IMR-90 (cell line): ENCODE results near the gene ANO10. TPM values are rescaled to one million over a fixed set of nuclear protein-coding genes. Genes with fewer than 3 reads are reported as not detected.
A peak's percentile ranks its signal among the peaks of the same experiment; 100 is the strongest.

ENCODE experiments used
- ATAC-seq: fragments of 200-7000 bp; cut with Tn5 transposase; 2 replicates; pipeline ENCODE4 v1.9.1; 2020; ENCODE audit warnings: low read depth, mild to moderate bottlenecking, moderate library complexity
- BruUV-seq: library from RNA; stranded (reverse); fragments of 400-500 nt; replicated peaks from 2 replicates; lab custom pipeline; 2021; lab: Mats Ljungman, UMichigan
- CTCF ChIA-PET: fragments of 300-600 bp; formaldehyde crosslinking; extraction: SDS; loops from one replicate; lab custom pipeline; 2021; ENCODE audit warnings: antibody characterized with exemption; lab: Yijun Ruan, JAX
- POLR2A ChIA-PET: fragments of 300-600 bp; sonication (Branson Sonifier 250); formaldehyde crosslinking; loops from one replicate; lab custom pipeline; 2022; ENCODE audit warnings: antibody characterized with exemption; ENCODE audit not compliant: unreplicated experiment; lab: Charles Lee
- DNase-seq: peaks from one replicate; pipeline ENCODE4 v3.0.0; 2013
- H2AFZ ChIP-seq: replicated peaks from 2 replicates; pipeline ENCODE3; 2013; ENCODE audit warnings: low read length, mild to moderate bottlenecking; ENCODE audit not compliant: poor library complexity
- H2AK5ac ChIP-seq: 2 replicates; pipeline ENCODE4 v1.6.1; 2013; ENCODE audit warnings: low read depth, low read length, inconsistent platforms
- H2AK9ac ChIP-seq: replicated peaks from 2 replicates; pipeline ENCODE3; 2013; ENCODE audit warnings: mild to moderate bottlenecking, low read depth, low read length, moderate library complexity; ENCODE audit not compliant: poor library complexity
- H2BK120ac ChIP-seq: 2 replicates; pipeline ENCODE4 v1.6.1; 2013; ENCODE audit warnings: low read depth, low read length, inconsistent platforms
- H2BK15ac ChIP-seq: 3 replicates; pipeline ENCODE4 v1.6.1; 2013; ENCODE audit warnings: low read depth, low read length, inconsistent platforms
- H2BK20ac ChIP-seq: 2 replicates; pipeline ENCODE4 v1.6.1; 2013; ENCODE audit warnings: low read depth, mild to moderate bottlenecking, inconsistent platforms, low read length, moderate library complexity
- H2BK5ac ChIP-seq: 2 replicates; pipeline ENCODE4 v1.6.1; 2013; ENCODE audit warnings: mild to moderate bottlenecking, low read depth, low read length, inconsistent platforms; ENCODE audit not compliant: poor library complexity, severe bottlenecking
- H3K14ac ChIP-seq: replicated peaks from 2 replicates; pipeline ENCODE4 v1.6.1; 2013; ENCODE audit warnings: low read depth, low read length, inconsistent platforms
- H3K18ac ChIP-seq: 2 replicates; pipeline ENCODE4 v1.6.1; 2013; ENCODE audit warnings: low read depth, low read length, control low read depth
- H3K23ac ChIP-seq: 2 replicates; pipeline ENCODE4 v1.6.1; 2013; ENCODE audit warnings: low read depth, low read length, inconsistent platforms
- H3K27ac ChIP-seq: 2 replicates; pipeline ENCODE4 v1.5.1; 2013; ENCODE audit warnings: mild to moderate bottlenecking, control low read depth, low read length; ENCODE audit not compliant: insufficient read depth
- H3K27me3 ChIP-seq: 2 replicates; pipeline ENCODE4 v1.6.1; 2013; ENCODE audit warnings: low read length; ENCODE audit not compliant: control insufficient read depth, insufficient read depth
- H3K36me3 ChIP-seq: 2 replicates; pipeline ENCODE4 v1.6.1; 2013; ENCODE audit warnings: low read length, mixed read lengths; ENCODE audit not compliant: control insufficient read depth, insufficient read depth
- H3K4ac ChIP-seq: 2 replicates; pipeline ENCODE4 v1.6.1; 2013; ENCODE audit warnings: low read depth, low read length, inconsistent platforms
- H3K4me1 ChIP-seq: 2 replicates; pipeline ENCODE4 v1.6.1; 2013; ENCODE audit warnings: low read length, mixed read lengths; ENCODE audit not compliant: control insufficient read depth, insufficient read depth
- H3K4me2 ChIP-seq: 2 replicates; pipeline ENCODE4 v1.6.1; 2013; ENCODE audit warnings: low read depth, mild to moderate bottlenecking, control low read depth, low read length, moderate library complexity
- H3K4me3 ChIP-seq: 2 replicates; pipeline ENCODE4 v1.5.1; 2013; ENCODE audit warnings: low read depth, mild to moderate bottlenecking, control low read depth, low read length, moderate library complexity; ENCODE audit not compliant: insufficient read depth
- H3K56ac ChIP-seq: 2 replicates; pipeline ENCODE4 v1.6.1; 2013; ENCODE audit warnings: low read length, inconsistent platforms; ENCODE audit not compliant: insufficient read depth; ENCODE audit errors: extremely low read depth
- H3K79me1 ChIP-seq, 2 experiments: 2 replicates each; pipeline ENCODE4 v1.6.1; 2013; ENCODE audit warnings: low read length in 2 of 2, inconsistent platforms in 1 of 2, low read depth in 1 of 2
- H3K9ac ChIP-seq: 2 replicates; pipeline ENCODE4 v1.6.1; 2013; ENCODE audit warnings: low read depth, low read length, control low read depth
- H3K9me1 ChIP-seq: 2 replicates; pipeline ENCODE4 v1.6.1; 2013; ENCODE audit warnings: low read length, inconsistent platforms; ENCODE audit not compliant: insufficient read depth
- H3K9me3 ChIP-seq: 2 replicates; pipeline ENCODE4 v1.6.1; 2013; ENCODE audit warnings: low read length; ENCODE audit not compliant: control insufficient read depth, insufficient read depth
- H4K20me1 ChIP-seq: 2 replicates; pipeline ENCODE4 v1.6.1; 2013; ENCODE audit warnings: low read length, inconsistent platforms; ENCODE audit not compliant: insufficient read depth
- H4K5ac ChIP-seq: 2 replicates; pipeline ENCODE4 v1.6.1; 2013; ENCODE audit warnings: mild to moderate bottlenecking, low read depth, low read length, control low read depth
- H4K8ac ChIP-seq, 2 experiments: 2 replicates each; pipeline ENCODE4 v1.6.1; 2013; ENCODE audit warnings: low read depth in 2 of 2, low read length in 2 of 2, control low read depth in 1 of 2, inconsistent platforms in 1 of 2
- H4K91ac ChIP-seq: 2 replicates; pipeline ENCODE4 v1.6.1; 2013; ENCODE audit warnings: low read depth, low read length, inconsistent platforms; ENCODE audit not compliant: insufficient read depth
- MXI1 ChIP-seq: IDR thresholded peaks from 2 replicates; pipeline ENCODE4 v1.6.1; 2012; ENCODE audit warnings: low read depth, mild to moderate bottlenecking, low read length, moderate library complexity, borderline replicate concordance
- POLR2A ChIP-seq: IDR thresholded peaks from 2 replicates; pipeline ENCODE4 v1.6.1; 2012; ENCODE audit warnings: mild to moderate bottlenecking, low read depth, low read length
- RAD21 ChIP-seq: IDR thresholded peaks from 2 replicates; pipeline ENCODE4 v1.6.1; 2012; ENCODE audit warnings: low read length, improper control_type of control experiment
- WGBS, 2 experiments: methylation state at CpG; one replicate each; pipeline versions ENCODE4 v1.1.5 to v1.1.7; 2013; ENCODE audit warnings: missing lambda C conversion rate in 2 of 2; ENCODE audit not compliant: insufficient read length in 1 of 2; ENCODE audit errors: extremely low coverage in 2 of 2; 5-methylcytosine and 5-hydroxymethylcytosine counted together
- dilution Hi-C: fragments of 300-500 bp; cut with HindIII; formaldehyde crosslinking; loops from one replicate; pipeline ENCODE4 v1.14.3; 2018; ENCODE audit warnings: low sequenced_read_pairs; ENCODE audit not compliant: unreplicated experiment
- in situ Hi-C: fragments of 300-500 bp; cut with MboI; formaldehyde crosslinking; loops from 3 replicates; pipeline ENCODE4 v1.14.3; 2019; ENCODE audit warnings: low sequenced_read_pairs, inconsistent platforms, mixed read lengths
- intact Hi-C: fragments of 100-400 bp; cut with micrococcal nuclease; formaldehyde crosslinking; loops from 2 replicates; pipeline ENCODE4 v1.10.0; 2022
- polyA plus RNA-seq, 3 experiments: library from polyadenylated mRNA; depleted of rRNA; stranded (reverse); fragments of >200 nt; gene quantifications; 2 replicates each; pipeline ENCODE4 v1.2.3, GENCODE V29; 2012; ENCODE audit warnings: low replicate concordance in 1 of 3
- total RNA-seq: library from RNA; depleted of rRNA; stranded (reverse); fragments of >200 nt; gene quantifications from 2 replicates; pipeline ENCODE4 v1.2.3, GENCODE V29; 2012

The ANO10 gene
- total and polyA plus RNA-seq, 2 of the 4 experiments (the other 2 are of a cell fraction) = 28.5 to 41.6 TPM

DNA sequence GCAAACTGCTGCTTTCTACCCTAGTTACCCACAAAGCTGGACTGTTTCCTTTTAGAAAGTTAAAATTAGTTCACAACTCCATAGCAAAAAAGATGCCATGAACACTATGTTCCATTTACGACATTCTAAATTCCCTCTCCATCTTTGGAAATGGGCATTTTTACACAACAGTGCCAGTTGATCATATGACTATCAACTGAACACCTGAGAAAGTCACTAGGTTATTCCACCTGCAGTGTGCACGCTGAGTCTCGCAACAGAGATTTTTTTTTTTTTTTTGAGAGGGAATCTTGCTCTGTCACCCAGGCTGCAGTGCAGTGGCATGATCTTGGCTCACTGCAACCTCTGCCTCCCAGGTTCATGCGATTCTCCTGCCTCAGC, 215.2 kb downstream of the ANO10 start:
- H2BK5ac ChIP-seq = peak overlapping the region; percentile 18
- in situ Hi-C loops (no loop called here), intact Hi-C loops (no loop called here), dilution Hi-C loops (no loop called here)
- POLR2A ChIA-PET = no interaction called here
- DNase-seq (no peak), ATAC-seq (no peak)
- 83% methylated on average over 1 of the region's 4 CpGs; no CpG with 5 or more reads in 1 of the 2 experiments for WGBS, 2 experiments
- H2BK120ac ChIP-seq = no peak overlapping the region
- no peaks in the 10 kb centered on the region for H3K27me3 ChIP-seq
- H3K4ac ChIP-seq = no peak overlapping the region
- H2BK15ac ChIP-seq = no peak overlapping the region
- H3K4me3 ChIP-seq = no peak overlapping the region
- peak overlapping the region; percentile 29; the same call in 1 of the 2 replicates for H3K4me2 ChIP-seq
- no peaks in the 10 kb centered on the region for H4K20me1 ChIP-seq
- H3K4me1 ChIP-seq = peaks cover 4% of the 10 kb centered on the region
- 0 out of 2 replicates have a peak overlapping the region, but pooled peaks have one; percentile 26 for H2AK5ac ChIP-seq
- H3K14ac ChIP-seq = 0 out of 2 replicates have a peak overlapping the region, but pooled peaks have one; percentile 70
- BruUV-seq = no TSS peak
- no peak overlapping the region for H2BK20ac ChIP-seq
- no peaks in the 10 kb centered on the region for H3K9me3 ChIP-seq
- no peak overlapping the region for H3K23ac ChIP-seq
- H4K5ac ChIP-seq = no peak overlapping the region
- TF ChIP-seq MXI1 = no peak
- no peak for TF ChIP-seq POLR2A
- no peak for TF ChIP-seq RAD21
- peaks cover 11% of the 10 kb centered on the region; the same call in 1 of the 2 replicates for H3K9me1 ChIP-seq
- peak overlapping the region; percentile 14; the same call in 1 of the 2 replicates for H3K18ac ChIP-seq
- no peak overlapping the region for H4K91ac ChIP-seq
- no peak overlapping the region for H3K56ac ChIP-seq
- H3K9ac ChIP-seq = no peak overlapping the region
- peaks cover 0 to 3% of the 10 kb centered on the region in 2 experiments; a peak in 2 of 4 replicates for H3K79me1 ChIP-seq
- no peak overlapping the region for H2AK9ac ChIP-seq
- CTCF ChIA-PET = interaction anchor here (1.4 kb wide), 1 partner anchor 14 kb away, joined by 3 read pairs; no protein-coding TSS in a partner anchor
- no peak overlapping the region for H2AFZ ChIP-seq
- H4K8ac ChIP-seq = no peak overlapping the region
- H3K36me3 ChIP-seq = no peaks in the 10 kb centered on the region
- no peak overlapping the region for H3K27ac ChIP-seq
